Measurements from ENCODE around the gene ACSL5. TPM values are rescaled to one million over a fixed set of nuclear protein-coding genes. Genes with fewer than 3 reads are reported as not detected.

The ACSL5 gene
- total and polyA plus RNA-seq, 2 of the 8 experiments (the other 6 are each of a cell fraction or from before 2014, with no cell fraction given), result not detected

DNA sequence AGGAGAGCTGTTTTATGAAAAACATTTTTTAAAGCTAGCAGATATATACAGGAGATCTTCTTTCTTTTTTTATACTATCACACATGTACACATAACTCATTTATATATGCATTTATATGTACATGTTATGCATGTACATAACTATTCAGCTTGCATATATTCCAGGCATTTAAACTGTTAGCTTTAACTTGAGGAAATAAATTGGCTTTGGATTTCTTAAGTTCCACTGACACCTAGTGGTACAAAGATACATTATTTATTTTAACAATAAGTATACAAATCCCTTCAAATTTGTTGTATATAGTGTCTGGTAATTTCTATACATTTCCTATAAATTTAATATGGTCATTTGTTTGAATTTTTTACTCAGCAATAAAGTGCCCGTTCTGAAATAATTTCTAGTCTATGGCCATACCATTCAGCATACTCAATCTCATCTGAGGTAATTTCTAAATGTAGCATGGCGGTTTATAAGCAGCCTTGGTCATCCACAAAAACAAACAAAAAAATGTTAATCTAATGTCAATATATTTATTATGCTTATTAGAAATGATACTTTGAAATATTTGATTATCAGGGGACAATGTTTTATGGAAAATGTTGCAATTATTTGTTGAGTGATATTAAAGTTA is 61.2 kb downstream of the ACSL5 start:
- H2BK5ac ChIP-seq (ENCODE audit: low read depth, low read length), result no peak overlapping the region
- no peak overlapping the region for H3K23ac ChIP-seq (ENCODE audit: insufficient read length)
- H4K8ac ChIP-seq (ENCODE audit: extremely low read depth, insufficient read depth, low read length), result no peak overlapping the region
- WGBS, 2 experiments (ENCODE audit: extremely low coverage in 1 of 2, insufficient coverage in 1 of 2, insufficient read length in 1 of 2, insufficient replicate concordance in 2 of 2, low coverage in 1 of 2, low lambda C conversion rate in 2 of 2, missing lambda C conversion rate in 1 of 2), result 76% methylated on average over 2 of the region's 2 CpGs; no CpG with 5 or more reads in 1 of the 2 experiments
- H3K36me3 ChIP-seq (ENCODE audit: control insufficient read depth in 2 of 4, insufficient read depth in 4 of 4, low read length in 3 of 4), result peaks cover 4 to 62% (median 29%) of the 10 kb centered on the region in 4 experiments; a peak in 7 of 8 replicates
- H3K27ac ChIP-seq (ENCODE audit: low read depth, low read length), result no peak overlapping the region
- no peak overlapping the region for H3K4me2 ChIP-seq (ENCODE audit: insufficient read depth in 1 of 2, low read depth in 2 of 2, low read length in 2 of 2)
- no peaks in the 10 kb centered on the region; the same call in 1 of the 2 replicates for H3K23me2 ChIP-seq (ENCODE audit: low read depth, low read length)
- H3K9ac ChIP-seq (replicated peaks in 1 of 4; ENCODE audit: extremely low read depth in 1 of 4, low read depth in 3 of 4, low read length in 3 of 4), result no peak overlapping the region
- peaks cover 2% of the 10 kb centered on the region in 2 experiments for H4K20me1 ChIP-seq (replicated peaks in 1 of 2; ENCODE audit: control insufficient read depth in 1 of 2, insufficient read depth in 2 of 2, low read length in 2 of 2)
- H3K18ac ChIP-seq (ENCODE audit: extremely low read depth, low read length), result no peak overlapping the region
- no peak overlapping the region for H3K4ac ChIP-seq (replicated peaks; ENCODE audit: insufficient read length, low read depth, low read length)
- no peak overlapping the region for H4K5ac ChIP-seq (ENCODE audit: insufficient read length, low read depth, low read length)
- FAIRE-seq, result no peak
- H2BK120ac ChIP-seq (replicated peaks; ENCODE audit: low read depth, low read length), result no peak overlapping the region
- no peak overlapping the region for H2BK20ac ChIP-seq (ENCODE audit: low read length)
- no peaks in the 10 kb centered on the region for H3K79me2 ChIP-seq (ENCODE audit: control insufficient read depth in 1 of 2, insufficient read depth in 2 of 2, low read length in 2 of 2)
- TF ChIP-seq CEBPB (IDR thresholded peaks at IDR 0.05; ENCODE audit: low read depth, low read length) (no peak), RAD21 (IDR thresholded peaks at IDR 0.05 in 1 of 2, conservative IDR thresholded peaks at IDR 0.05 in 1 of 2; ENCODE audit: low read depth in 2 of 2, low read length in 2 of 2) (peak in 1 of 2 experiments; percentile 46; a peak in 3 of 4 replicates), CBX5 (IDR thresholded peaks at IDR 0.05; ENCODE audit: low read depth, low read length) (no peak)
- TF ChIP-seq, protein P1, sequence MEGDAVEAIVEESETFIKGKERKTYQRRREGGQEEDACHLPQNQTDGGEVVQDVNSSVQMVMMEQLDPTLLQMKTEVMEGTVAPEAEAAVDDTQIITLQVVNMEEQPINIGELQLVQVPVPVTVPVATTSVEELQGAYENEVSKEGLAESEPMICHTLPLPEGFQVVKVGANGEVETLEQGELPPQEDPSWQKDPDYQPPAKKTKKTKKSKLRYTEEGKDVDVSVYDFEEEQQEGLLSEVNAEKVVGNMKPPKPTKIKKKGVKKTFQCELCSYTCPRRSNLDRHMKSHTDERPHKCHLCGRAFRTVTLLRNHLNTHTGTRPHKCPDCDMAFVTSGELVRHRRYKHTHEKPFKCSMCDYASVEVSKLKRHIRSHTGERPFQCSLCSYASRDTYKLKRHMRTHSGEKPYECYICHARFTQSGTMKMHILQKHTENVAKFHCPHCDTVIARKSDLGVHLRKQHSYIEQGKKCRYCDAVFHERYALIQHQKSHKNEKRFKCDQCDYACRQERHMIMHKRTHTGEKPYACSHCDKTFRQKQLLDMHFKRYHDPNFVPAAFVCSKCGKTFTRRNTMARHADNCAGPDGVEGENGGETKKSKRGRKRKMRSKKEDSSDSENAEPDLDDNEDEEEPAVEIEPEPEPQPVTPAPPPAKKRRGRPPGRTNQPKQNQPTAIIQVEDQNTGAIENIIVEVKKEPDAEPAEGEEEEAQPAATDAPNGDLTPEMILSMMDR (IDR thresholded peaks at IDR 0.05; ENCODE audit: control extremely low read depth in 1 of 3, insufficient read depth in 1 of 3, low read depth in 1 of 3, low read length in 3 of 3), result peak in 1 of 3 experiments; percentile 7; a peak in 2 of 4 replicates
- ChIA-PET POLR2A (ENCODE audit: partially characterized antibody) (interaction anchor here (1.2 kb wide), 1 partner anchor 12 kb away, joined by 5 read pairs; the partner anchor contains the start of genes VTI1A and ZDHHC6), CTCF (ENCODE audit: partially characterized antibody) (interaction anchor here (0.5 to 3.6 kb wide), 30 partner anchors 9 to 1086 kb away, joined by 3 to 21 read pairs (median 4); partner anchors contain the start of genes ACSL5, VTI1A and ZDHHC6)
- no peak overlapping the region for H4K91ac ChIP-seq (replicated peaks; ENCODE audit: insufficient read length, low read length)
- H2AFZ ChIP-seq (ENCODE audit: low read length), result no peak overlapping the region
- H3K56ac ChIP-seq (replicated peaks; ENCODE audit: insufficient read length, low read depth, low read length), result no peak overlapping the region
- no peak for DNase-seq (ENCODE audit: low read depth in 1 of 2, low spot score in 2 of 2)
- no peaks in the 10 kb centered on the region for H3K79me1 ChIP-seq (ENCODE audit: low read depth, low read length)
- H3K9me3 ChIP-seq (ENCODE audit: insufficient read depth in 2 of 2, low read depth in 1 of 2, low read length in 1 of 2), result no peaks in the 10 kb centered on the region
- no peak overlapping the region for H2BK12ac ChIP-seq (ENCODE audit: low read depth, low read length)
- H3K27me3 ChIP-seq (replicated peaks in 1 of 4; ENCODE audit: control insufficient read depth in 3 of 4, extremely low read depth in 1 of 4, insufficient read depth in 3 of 4, low read length in 3 of 4), result no peaks in the 10 kb centered on the region
- H2BK15ac ChIP-seq (ENCODE audit: low read length), result no peak overlapping the region
- no peak overlapping the region for H2AK5ac ChIP-seq (ENCODE audit: low read depth, low read length)
- H3K4me1 ChIP-seq (replicated peaks in 1 of 4; ENCODE audit: control insufficient read depth in 3 of 4, insufficient read depth in 4 of 4, low read length in 3 of 4), result no peaks in the 10 kb centered on the region
- no peak overlapping the region for H3K14ac ChIP-seq (ENCODE audit: insufficient read length)
- H3K4me3 ChIP-seq (ENCODE audit: extremely low read depth in 1 of 4, insufficient read depth in 2 of 4, low read depth in 3 of 4, low read length in 4 of 4), result no peak overlapping the region
